Keratinocyte (primary cell): ENCODE results near the gene CHRM4. TPM values are rescaled to one million over a fixed set of nuclear protein-coding genes. Genes with fewer than 3 reads are reported as not detected.

Experiments
- DNase-seq: peaks from one replicate; pipeline ENCODE4 v3.0.0-alpha.2; 2011; ENCODE audit warnings: low read depth, missing footprints, low spot score
- FAIRE-seq: peaks from 2 replicates; lab custom pipeline; 2011; peaks lifted over from hg19 to GRCh38; lab: Jason Lieb, UNC
- H2AFZ ChIP-seq: 2 replicates; pipeline ENCODE4 v1.6.0; 2012; ENCODE audit warnings: low read length, control low read depth, inconsistent platforms; ENCODE audit not compliant: control insufficient read depth
- H3K27ac ChIP-seq: 2 replicates; pipeline ENCODE4 v1.5.1; 2011; ENCODE audit warnings: low read length; ENCODE audit not compliant: control insufficient read depth, insufficient read depth
- H3K27me3 ChIP-seq: 3 replicates; pipeline ENCODE4 v1.6.0; 2011; ENCODE audit warnings: low read length; ENCODE audit not compliant: control insufficient read depth, insufficient read depth; ENCODE audit errors: extremely low read depth
- H3K36me3 ChIP-seq, 2 experiments: 2 replicates in 1 of 2; 3 replicates in 1 of 2; pipeline ENCODE4 v1.5.1; 2011; ENCODE audit warnings: low read length in 2 of 2, mild to moderate bottlenecking in 1 of 2; ENCODE audit not compliant: control insufficient read depth in 2 of 2, insufficient read depth in 2 of 2; ENCODE audit errors: extremely low read depth in 1 of 2
- H3K4me1 ChIP-seq: 3 replicates; pipeline ENCODE4 v1.5.1; 2011; ENCODE audit warnings: low read length; ENCODE audit not compliant: control insufficient read depth, insufficient read depth; ENCODE audit errors: extremely low read depth
- H3K4me2 ChIP-seq: 3 replicates; pipeline ENCODE4 v1.6.0; 2011; ENCODE audit warnings: low read depth, low read length; ENCODE audit not compliant: control insufficient read depth, insufficient read depth; ENCODE audit errors: extremely low read depth
- H3K4me3 ChIP-seq, 3 experiments: fragments of 200-600 bp in 1 of 3; sonication (generic) in 1 of 3; 2 replicates in 2 of 3; 3 replicates in 1 of 3; pipeline ENCODE4 v1.5.1; 2011 to 2016; ENCODE audit warnings: low read length in 3 of 3, mild to moderate bottlenecking in 3 of 3, control low read depth in 2 of 3, inconsistent platforms in 1 of 3, low read depth in 1 of 3, mixed read lengths in 1 of 3, mixed run types in 1 of 3, moderate library complexity in 1 of 3; ENCODE audit not compliant: control insufficient read depth in 2 of 3, insufficient read depth in 2 of 3; ENCODE audit errors: extremely low read depth in 1 of 3
- H3K79me2 ChIP-seq: 2 replicates; pipeline ENCODE4 v1.6.0; 2012; ENCODE audit warnings: low read length; ENCODE audit not compliant: control insufficient read depth, insufficient read depth
- H3K9ac ChIP-seq: 3 replicates; pipeline ENCODE4 v1.6.0; 2011; ENCODE audit warnings: low read length; ENCODE audit not compliant: control insufficient read depth, insufficient read depth; ENCODE audit errors: extremely low read depth
- H3K9me1 ChIP-seq: 3 replicates; pipeline ENCODE4 v1.6.0; 2011; ENCODE audit warnings: low read length; ENCODE audit not compliant: control insufficient read depth, insufficient read depth; ENCODE audit errors: extremely low read depth
- H3K9me3 ChIP-seq: 2 replicates; pipeline ENCODE4 v1.5.1; 2012; ENCODE audit warnings: low read depth, low read length; ENCODE audit not compliant: control insufficient read depth
- H4K20me1 ChIP-seq: 3 replicates; pipeline ENCODE4 v1.6.0; 2011; ENCODE audit warnings: low read length; ENCODE audit not compliant: control insufficient read depth, insufficient read depth; ENCODE audit errors: extremely low read depth
- EZH2 ChIP-seq: IDR thresholded peaks from one replicate; pipeline ENCODE4 v1.6.1; 2012; ENCODE audit warnings: inconsistent platforms, mild to moderate bottlenecking, low read length, moderate library complexity
- dilution Hi-C: fragments of 300-500 bp; cut with MboI; formaldehyde crosslinking; loops from one replicate; pipeline ENCODE4 v1.7.0; 2020; ENCODE audit warnings: low sequenced_read_pairs; ENCODE audit not compliant: extremely low pct_ligation_motif_present
- polyA plus RNA-seq, 5 experiments: library from polyadenylated mRNA; depleted of rRNA in 3 of 5; stranded (reverse) in 3 of 5; stranded (forward) in 1 of 5; unstranded in 1 of 5; fragments of >200 nt; gene quantifications; 1 replicate in 1 of 5; 2 replicates in 3 of 5; 3 replicates in 1 of 5; pipeline versions ENCODE4 v1.2.1 to v1.2.3, GENCODE V29; 2011 to 2012; ENCODE audit warnings: missing spikeins in 2 of 5, low read depth in 1 of 5, low replicate concordance in 1 of 5
- TF ChIP-seq, protein P1 (sequence below), 3 experiments: IDR thresholded peaks in 1 of 3; conservative IDR thresholded peaks in 1 of 3; optimal IDR thresholded peaks in 1 of 3; 2 replicates in 2 of 3; 3 replicates in 1 of 3; pipeline versions ENCODE3 to v1.5.1; 2011; ENCODE audit warnings: low read length in 3 of 3, mild to moderate bottlenecking in 3 of 3, moderate library complexity in 2 of 3, control low read depth in 1 of 3, inconsistent platforms in 1 of 3; ENCODE audit not compliant: insufficient read depth in 2 of 3; ENCODE audit errors: extremely low read depth in 1 of 3

The CHRM4 gene
- polyA plus RNA-seq, 1 donor (not counting 4 experiments of a cell fraction or from before 2014, with no cell fraction given) = not detected

DNA sequence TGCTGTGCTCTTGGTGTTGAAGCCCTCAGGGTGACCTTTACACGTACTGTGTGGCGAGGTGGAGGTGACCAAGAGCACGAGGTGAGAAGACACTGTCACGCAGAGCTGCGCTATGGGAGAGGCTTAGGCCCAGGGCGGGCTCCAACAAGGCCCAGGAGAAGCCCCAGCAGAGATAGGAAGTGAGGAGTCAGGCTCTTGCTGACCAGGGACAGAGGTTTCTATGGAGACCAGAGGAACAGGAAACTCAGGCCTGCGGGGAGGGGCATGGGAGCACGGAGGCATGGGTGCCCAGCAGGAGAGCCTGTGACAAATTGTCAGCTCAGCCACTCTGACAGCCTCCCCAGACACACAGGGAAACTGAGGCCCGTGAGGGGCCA, 28.6 kb downstream of the CHRM4 start:
- Histone ChIP-seq H3K4me1 (peaks cover 3% of the 10 kb centered on the region), H3K9ac (no peak overlapping the region), H4K20me1 (peaks cover 14% of the 10 kb centered on the region), H3K9me3 (no peaks in the 10 kb centered on the region), H3K79me2 (peaks cover 60% of the 10 kb centered on the region), H3K36me3 (peaks cover 13 to 18% of the 10 kb centered on the region in 2 experiments), H3K27ac (no peak overlapping the region), H2AFZ (no peak overlapping the region), H3K4me2 (no peak overlapping the region), H3K27me3 (no peaks in the 10 kb centered on the region), H3K9me1 (peaks cover 3% of the 10 kb centered on the region), H3K4me3 (no peak overlapping the region)
- FAIRE-seq = no peak
- TF ChIP-seq, protein P1, sequence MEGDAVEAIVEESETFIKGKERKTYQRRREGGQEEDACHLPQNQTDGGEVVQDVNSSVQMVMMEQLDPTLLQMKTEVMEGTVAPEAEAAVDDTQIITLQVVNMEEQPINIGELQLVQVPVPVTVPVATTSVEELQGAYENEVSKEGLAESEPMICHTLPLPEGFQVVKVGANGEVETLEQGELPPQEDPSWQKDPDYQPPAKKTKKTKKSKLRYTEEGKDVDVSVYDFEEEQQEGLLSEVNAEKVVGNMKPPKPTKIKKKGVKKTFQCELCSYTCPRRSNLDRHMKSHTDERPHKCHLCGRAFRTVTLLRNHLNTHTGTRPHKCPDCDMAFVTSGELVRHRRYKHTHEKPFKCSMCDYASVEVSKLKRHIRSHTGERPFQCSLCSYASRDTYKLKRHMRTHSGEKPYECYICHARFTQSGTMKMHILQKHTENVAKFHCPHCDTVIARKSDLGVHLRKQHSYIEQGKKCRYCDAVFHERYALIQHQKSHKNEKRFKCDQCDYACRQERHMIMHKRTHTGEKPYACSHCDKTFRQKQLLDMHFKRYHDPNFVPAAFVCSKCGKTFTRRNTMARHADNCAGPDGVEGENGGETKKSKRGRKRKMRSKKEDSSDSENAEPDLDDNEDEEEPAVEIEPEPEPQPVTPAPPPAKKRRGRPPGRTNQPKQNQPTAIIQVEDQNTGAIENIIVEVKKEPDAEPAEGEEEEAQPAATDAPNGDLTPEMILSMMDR (optimal IDR thresholded peaks at IDR 0.05 in 1 of 3, IDR thresholded peaks at IDR 0.05 in 1 of 3, conservative IDR thresholded peaks at IDR 0.05 in 1 of 3; ENCODE audit: extremely low read depth in 1 of 3, insufficient read depth in 2 of 3, low read length in 3 of 3) = no peak
- no peak for TF ChIP-seq EZH2
- dilution Hi-C loops = no loop called here
- no peak for DNase-seq

DNA sequence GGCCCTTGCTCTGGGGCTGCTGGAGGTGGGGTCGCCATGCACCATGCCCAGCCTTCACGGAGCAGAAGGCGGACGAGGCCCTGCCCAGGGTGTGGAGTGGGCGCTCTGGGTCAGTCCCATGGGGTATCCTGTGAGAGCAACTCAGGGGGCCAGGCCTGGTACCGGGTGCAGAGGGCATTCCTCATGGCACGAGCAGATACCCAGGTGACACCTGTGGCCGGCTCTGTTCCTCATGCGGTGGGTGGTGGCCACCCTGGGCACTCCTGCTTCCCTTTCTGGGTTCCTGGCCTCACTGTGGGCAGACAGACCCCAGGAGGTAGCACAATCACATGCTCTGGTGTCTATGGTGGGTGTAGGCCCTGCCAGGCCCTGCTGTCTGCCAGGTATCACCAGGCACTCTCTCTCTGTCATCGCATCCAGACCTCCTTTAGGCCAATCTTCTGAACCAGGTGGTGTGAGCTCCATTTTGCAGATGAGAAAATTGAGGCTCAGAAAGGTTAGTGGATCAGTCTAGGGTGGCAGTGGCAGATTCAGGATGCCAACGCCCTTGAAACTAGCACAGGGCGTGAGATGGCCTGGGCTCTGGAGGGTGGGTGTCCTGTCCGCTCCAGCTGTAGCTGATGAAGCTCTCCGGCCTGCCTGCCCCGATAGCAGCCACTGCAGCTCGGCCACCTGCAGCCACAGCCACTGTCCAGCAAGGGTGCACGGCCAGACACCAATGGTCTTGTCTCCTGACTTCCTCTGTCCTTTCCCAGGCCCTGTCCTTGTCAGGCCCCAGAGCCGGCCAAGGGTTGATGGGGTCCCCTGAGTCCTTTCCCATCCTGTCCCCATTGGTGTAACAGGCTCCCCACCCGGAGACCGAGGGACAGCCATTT, 29.2 kb downstream of the CHRM4 start:
- peaks cover 3% of the 10 kb centered on the region for H3K9me1 ChIP-seq
- no peak overlapping the region for H3K27ac ChIP-seq
- no peak overlapping the region for H3K4me2 ChIP-seq
- H3K9ac ChIP-seq = no peak overlapping the region
- dilution Hi-C loops = no loop called here
- no peaks in the 10 kb centered on the region for H3K27me3 ChIP-seq
- no peaks in the 10 kb centered on the region for H3K9me3 ChIP-seq
- H3K36me3 ChIP-seq = peaks cover 11 to 15% of the 10 kb centered on the region in 2 experiments
- no peak overlapping the region for H3K4me3 ChIP-seq
- H3K4me1 ChIP-seq = peaks cover 8% of the 10 kb centered on the region
- peaks cover 14% of the 10 kb centered on the region for H4K20me1 ChIP-seq
- FAIRE-seq = no peak
- no peak for DNase-seq
- TF ChIP-seq, protein P1 (optimal IDR thresholded peaks at IDR 0.05 in 1 of 3, IDR thresholded peaks at IDR 0.05 in 1 of 3, conservative IDR thresholded peaks at IDR 0.05 in 1 of 3; ENCODE audit: extremely low read depth in 1 of 3, insufficient read depth in 2 of 3, low read length in 3 of 3) = no peak
- no peak overlapping the region for H2AFZ ChIP-seq
- H3K79me2 ChIP-seq = peaks cover 67% of the 10 kb centered on the region
